HG03045 (cell line): ENCODE measurements around the gene CARD19.

Source experiments
- ATAC-seq: cut with Tn5 transposase; IDR thresholded peaks from one replicate; pipeline ENCODE4 v1.9.1; 2021; ENCODE audit warnings: mild to moderate bottlenecking, moderate library complexity; ENCODE audit not compliant: unreplicated experiment

The CARD19 gene

GRCh38 chr9:93117924-93118862 is 22.2 kb downstream of the CARD19 start:
- ATAC-seq = no peak

GRCh38 chr9:93118863-93119702 is 23.1 kb downstream of the CARD19 start:
- ATAC-seq = no peak

DNA sequence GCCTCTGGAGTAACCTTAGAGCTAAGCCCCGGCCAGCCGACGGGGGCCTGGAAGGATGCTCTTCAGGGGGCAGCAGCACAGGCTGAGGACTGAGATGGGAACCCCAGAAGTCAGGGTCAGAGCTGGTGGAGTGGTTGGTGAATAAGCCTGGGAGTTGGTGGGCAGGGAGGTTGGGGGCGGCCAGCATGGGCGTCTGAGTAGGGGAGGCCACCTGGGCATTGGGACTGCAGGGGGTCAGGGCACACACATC is 23.6 kb downstream of the CARD19 start:
- ATAC-seq = peak; percentile 3

- peak; percentile 77 for ATAC-seq
Measured at GRCh38 chr9:93119953-93120845, 24.2 kb downstream of the CARD19 start.

GRCh38 chr9:93120846-93121315 is 24.9 kb downstream of the CARD19 start:
- ATAC-seq = no peak

DNA sequence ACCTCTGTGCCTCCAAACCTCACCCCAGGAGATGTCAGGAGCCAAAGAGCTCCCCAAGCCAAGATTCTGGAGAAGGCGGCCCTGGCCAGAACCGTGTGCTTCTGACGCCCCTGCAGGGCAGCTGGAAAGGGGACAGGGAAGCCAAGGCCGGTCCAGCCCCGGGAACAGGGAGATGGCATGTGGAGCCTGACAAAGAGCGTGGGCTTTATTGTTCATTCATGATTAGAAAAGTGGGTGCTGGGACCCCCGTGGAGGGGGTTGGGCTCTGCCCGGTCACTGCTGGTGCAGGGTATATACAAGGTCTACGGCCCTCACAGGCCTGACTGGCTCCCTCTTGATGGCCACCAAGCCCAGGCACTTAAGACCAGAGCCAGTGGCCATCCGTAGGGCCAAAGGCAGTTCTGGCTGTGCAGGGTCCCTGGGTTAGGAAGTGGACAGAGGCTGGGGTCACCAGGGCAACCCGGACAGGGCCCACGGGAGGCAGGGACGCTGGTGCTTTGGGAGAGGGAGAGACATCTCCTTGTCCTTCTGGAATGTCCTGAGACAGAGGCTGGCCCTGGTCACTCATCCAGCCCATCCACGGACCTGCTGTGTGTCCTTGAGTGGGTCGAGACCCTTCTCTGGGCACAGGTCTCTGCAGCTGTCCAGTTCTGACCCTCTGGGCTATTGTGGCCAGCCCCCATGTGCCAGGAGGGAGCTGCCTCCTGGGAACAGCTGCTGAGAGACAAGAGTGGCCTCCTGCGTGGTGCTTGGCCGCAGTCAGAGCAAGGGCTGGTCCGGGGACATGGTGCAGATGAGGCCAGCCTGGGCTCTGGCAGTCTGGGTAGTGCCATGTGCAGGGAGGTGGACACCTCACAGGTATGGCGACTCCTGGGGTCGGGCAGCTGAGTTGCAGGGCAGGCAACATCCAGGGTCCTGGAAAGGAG is 25.6 kb downstream of the CARD19 start:
- ATAC-seq = no peak

DNA sequence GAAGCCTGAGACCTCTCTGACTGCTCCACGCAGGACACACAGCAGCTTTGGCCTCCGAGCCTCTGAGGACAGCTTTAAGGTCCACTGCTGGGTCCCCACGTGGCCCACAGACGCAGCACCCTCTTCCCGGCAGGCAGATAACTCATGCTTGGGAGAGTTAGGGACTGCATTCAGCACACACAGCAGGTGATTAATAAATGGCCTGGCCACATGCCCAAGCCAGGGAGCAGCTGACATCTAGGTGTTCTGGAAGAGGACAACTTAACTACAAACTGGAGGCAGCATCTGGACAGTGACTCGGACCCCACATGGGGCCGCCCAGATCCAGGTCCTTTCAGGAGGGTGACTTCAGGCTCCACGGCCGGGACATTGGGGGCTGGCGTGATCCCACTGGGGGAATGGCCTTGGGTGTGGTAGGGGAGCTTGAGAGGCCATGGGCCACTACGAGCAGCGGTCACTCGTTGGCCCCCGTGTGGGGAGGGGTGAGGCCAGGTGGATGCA is 26.8 kb downstream of the CARD19 start:
- ATAC-seq = no peak

DNA sequence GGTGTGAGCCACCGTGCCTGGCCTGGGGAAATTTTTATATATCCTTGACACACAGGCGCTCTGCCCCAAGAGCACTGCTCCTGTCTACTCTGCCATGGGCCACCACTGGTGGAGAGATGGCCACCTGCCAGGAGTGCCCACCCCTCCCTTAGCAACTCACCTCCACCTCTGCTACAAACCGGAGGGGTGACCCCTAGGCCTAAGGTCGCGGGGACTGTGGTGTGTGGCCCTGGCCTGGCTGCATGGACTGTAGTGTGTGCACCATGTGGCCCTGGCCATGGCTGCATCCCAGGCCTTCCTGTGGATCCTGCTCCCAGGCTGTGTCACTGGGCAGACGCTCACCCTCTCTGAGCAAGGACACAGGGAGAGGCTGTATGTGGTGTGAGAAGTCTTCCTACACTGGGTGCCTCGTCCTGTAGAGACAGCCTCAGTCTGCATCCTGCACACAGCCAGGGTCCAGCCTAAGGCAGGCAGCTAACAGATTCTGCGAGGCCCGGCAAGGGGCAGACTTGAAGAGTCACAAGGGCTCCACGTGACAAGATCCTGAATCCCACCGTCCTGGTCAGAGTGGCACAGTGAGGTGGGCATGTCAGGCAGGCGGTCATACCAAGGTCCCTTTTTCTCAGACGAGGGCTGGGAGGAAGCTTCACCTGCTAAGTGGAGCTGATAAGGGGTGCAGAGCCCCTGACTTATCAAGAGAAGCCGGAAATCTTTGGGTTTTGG is 27.7 kb downstream of the CARD19 start:
- ATAC-seq = no peak

GRCh38 chr9:93124793-93125192 is 28.8 kb downstream of the CARD19 start:
- ATAC-seq = no peak

DNA sequence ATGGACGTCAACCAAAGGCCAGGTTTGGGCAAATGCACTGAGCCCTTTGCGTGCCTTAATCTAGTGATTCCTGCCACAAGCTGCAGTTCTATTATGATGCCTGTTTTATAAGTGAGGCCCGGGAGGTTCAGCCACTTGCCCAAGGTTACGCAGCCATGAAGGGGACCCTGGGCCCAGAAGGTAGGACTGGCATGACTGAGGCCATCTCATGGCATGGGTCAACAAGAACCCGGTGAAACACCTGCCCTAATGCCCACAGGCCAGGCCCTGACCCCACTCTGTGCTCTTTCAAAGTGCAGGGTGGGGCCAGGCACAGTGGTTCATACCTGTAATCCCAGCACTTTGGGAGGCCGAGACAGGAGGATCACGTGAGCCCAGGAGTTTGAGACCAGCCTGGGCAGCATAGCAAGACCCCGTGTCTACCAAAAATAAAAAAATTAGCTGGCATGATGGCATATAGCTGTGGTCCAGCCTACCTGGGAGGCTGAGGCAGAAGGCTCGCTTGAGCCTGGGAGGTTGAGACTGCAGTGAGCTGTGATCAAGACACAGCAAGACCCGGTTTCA is 29.4 kb downstream of the CARD19 start:
- no peak for ATAC-seq

DNA sequence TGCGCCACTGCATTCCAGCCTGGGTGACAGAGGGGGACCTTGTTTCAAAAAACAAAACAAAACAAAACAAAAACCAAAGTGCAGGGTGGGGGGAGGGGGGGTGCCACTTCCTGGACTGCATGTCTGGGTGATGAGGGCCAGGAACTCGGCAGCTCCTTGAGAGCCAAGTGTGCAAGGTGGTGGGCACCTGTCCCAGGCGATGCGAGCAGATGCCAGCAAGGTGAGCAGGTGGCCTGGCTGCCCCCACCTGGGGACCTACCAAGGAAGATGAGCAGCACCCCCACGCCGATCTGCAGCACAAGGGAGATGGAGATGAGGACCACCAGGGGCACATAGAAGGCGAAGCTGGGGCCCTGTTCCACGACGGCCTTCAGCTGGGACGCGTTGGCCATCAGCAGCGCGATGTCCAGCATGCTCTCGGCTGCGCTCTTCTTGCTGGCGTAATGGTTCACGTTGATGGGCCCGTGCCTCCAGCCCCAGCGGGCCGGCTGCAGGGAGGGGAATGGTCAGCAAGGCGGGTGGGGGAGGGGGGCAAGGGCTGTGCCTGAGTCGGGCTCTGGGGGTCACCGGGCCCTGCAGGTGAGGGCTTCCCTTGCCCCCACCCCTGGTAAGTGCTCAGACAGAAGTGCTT is 30.2 kb downstream of the CARD19 start:
- ATAC-seq = no peak

GRCh38 chr9:93126825-93127368 is 30.9 kb downstream of the CARD19 start:
- ATAC-seq = no peak

DNA sequence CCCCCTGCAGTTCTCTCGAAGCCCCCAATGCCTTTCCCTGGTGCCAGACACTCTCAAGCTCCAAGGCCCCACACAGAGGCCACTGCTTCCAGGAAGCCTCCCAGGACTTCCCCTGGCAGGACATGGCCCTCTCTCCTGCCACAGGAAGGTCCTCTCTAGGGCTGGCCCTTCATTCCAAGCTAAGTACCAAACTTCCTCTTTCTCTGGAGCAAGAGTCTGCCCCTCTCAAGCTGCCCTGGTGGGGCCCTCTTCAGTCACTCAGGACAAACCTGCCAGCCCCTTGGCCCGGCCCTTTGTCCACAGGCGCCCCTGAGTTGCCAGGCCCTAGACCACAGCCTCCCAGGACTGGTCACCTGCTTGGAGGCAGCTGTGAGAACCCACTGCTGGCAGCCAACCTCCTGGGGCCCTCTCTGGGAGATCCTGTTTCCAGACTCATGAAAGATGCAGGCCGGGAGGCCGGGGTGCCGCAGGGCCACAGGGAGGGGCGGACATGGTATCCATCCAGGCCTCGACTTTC is 31.4 kb downstream of the CARD19 start:
- no peak for ATAC-seq

DNA sequence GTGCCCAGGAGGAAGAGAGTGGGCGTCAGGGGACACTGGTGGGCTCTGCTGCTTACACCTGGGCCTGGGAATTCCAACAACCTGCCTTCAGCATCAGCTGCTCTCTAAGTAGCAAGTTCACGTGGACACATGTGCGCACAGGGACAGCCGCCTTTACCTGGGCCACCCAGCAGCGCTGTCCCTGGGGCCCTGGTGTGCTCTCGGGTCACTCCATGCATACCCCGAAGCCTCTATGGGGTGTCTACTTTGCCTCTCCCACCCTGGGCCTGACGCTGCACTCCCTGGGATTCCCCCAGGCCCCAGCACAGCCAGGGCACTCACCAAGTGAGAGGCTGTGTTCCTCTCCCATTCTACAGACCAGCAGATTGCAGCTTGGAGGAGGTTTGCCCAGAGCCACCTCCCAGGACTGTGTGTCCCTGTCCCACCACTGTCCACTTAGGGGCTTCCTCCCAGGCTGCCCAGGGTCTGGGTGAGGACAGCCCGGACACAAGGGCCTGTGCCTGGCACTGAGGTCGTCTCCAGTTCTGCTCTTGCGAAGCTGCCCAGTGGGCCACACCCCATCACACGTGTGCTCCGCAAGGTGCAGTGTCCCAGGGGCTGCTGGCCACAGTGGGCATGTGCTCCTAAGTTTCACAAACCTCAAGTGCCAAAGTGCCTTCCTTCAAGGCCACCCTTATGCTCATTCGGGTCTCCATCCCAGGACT is 32.1 kb downstream of the CARD19 start:
- no peak for ATAC-seq

GRCh38 chr9:93128715-93129224 is 32.8 kb downstream of the CARD19 start:
- no peak for ATAC-seq

GRCh38 chr9:93129286-93129685 is 33.3 kb downstream of the CARD19 start:
- no peak for ATAC-seq
